ELF-1 (cell line): ENCODE results near the gene KIAA1671.

Experiments
- DNase-seq: peaks from one replicate; pipeline ENCODE4 v3.0.0-alpha.2; 2016; ENCODE audit warnings: low read depth, low spot score

KIAA1671 gene

DNA sequence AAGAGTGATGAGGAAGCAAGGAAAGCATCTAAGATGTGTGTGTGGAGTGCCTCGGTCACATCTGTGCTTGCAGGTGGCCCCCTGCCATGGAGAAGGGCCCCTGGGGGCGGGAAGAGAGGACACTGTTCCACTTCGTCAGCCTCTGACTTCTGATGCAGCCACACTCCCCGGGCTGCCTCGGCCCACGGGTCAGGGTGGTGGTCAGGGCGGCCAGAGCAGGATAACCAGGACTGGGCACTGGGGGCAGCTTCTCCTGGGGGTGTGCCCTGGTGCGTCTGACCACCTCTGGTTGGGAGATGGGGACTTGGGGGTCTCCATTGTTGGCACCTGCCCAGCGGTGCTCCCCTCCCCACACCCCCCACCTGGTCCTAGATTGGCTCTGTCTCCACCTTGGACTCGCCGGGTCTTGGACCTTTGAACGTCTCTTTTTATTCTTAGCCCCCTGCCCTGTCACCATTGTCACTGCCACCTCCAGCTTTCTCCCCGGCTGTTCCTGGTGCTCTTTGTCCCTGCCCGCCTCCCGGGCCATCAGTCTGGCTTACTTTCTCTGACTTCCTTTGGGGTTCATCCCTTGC is 114.4 kb downstream of the KIAA1671 start:
- no peak for DNase-seq

- no peak for DNase-seq
Measured at GRCh38 chr22:25067851-25068421, 115.4 kb downstream of the KIAA1671 start.

DNA sequence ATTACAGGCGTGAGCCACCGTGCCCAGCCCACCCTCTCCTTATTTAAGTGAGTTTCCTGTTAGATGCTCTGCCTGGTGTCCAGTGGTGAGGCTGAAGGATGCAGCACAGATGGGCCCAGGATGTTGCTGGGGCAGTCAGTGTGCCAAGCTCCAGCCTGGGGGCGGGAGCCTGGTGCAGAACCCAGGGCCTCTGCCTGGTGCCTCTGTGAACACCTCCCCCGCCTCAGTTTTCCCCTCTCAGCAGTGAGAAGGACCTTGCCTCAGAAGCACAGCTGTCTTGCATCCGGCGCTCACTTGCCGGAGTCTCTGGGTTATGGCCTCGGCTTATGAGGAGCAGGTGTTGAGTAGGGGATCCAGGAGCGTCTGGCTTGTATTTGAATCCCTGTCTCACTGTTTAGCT is 116.2 kb downstream of the KIAA1671 start:
- no peak for DNase-seq

DNA sequence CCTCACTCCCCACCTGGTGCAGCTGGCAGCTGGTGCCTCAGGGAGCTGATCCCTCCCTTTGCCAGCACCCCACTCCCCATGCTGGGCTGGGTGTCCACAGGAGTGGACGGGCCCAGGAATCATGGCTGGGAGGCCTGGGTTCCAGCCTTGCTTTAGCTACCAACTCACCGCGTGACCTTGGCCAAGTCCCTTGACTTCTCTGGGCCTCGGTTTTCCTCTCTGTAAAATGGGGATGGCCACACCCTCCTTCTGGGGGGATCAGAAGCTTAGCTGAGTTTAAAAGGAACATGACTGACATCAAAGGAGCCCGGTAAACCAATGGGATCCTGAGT is 116.9 kb downstream of the KIAA1671 start:
- no peak for DNase-seq

DNA sequence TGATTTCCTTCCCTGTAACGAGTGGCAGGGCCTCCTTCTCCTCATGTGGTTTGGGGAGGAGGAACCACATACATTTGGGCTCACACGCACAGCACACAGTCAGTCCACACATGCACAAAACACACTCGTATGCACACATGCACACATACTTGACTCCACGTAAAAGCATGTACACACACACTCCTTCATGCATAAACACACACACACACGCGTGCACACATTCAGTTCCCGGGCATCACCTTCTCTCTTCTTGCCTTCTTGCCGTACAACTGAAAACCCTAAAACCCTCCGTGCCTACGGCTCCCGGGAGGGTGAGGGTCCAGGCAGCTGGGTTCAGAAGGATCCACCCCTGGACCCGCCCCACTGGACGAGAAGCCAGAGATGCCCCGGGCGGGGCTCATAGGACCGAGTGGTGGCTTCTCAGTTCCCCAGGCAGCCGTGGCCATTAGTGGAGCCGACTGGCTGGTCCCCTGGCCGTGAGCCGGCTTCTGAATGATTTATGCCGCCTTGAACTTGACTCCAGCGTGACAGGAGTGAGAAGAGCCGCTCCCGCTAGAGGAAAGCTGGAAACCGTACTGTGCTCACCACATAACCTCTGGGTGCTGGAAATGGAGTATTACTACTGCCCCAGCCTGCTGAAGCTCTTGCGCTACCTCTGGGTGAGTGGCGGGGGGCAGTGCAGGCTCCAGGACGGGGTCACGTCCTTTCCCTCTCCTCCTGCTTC is 117.4 kb downstream of the KIAA1671 start:
- DNase-seq = no peak

- DNase-seq = no peak
Measured at GRCh38 chr22:25070956-25071355, 118.4 kb downstream of the KIAA1671 start.

- no peak for DNase-seq
Measured at GRCh38 chr22:25071720-25072119, 119.2 kb downstream of the KIAA1671 start.

- DNase-seq = peak; percentile 42
Measured at GRCh38 chr22:25072406-25072805, 119.9 kb downstream of the KIAA1671 start.

DNA sequence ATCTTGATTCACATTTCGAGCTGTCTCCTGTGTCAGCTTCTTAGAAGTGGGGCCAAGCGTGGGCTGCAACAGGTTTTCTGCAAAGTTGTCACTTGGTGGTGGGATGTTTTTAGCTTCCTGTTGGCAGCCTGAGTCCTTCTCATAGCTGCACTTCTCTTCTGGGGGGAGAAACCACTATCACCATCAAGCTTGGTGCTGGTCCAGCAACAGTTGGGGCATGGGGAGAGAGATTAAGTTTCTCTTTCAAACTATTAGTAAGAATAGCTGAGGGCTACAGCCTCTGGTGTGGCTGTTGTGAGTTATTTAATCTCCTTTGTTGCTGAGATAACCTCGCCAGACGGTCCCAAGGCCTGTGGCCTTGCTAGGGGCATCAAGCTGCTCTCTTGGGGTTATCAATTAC is 123.8 kb downstream of the KIAA1671 start:
- DNase-seq = no peak

DNA sequence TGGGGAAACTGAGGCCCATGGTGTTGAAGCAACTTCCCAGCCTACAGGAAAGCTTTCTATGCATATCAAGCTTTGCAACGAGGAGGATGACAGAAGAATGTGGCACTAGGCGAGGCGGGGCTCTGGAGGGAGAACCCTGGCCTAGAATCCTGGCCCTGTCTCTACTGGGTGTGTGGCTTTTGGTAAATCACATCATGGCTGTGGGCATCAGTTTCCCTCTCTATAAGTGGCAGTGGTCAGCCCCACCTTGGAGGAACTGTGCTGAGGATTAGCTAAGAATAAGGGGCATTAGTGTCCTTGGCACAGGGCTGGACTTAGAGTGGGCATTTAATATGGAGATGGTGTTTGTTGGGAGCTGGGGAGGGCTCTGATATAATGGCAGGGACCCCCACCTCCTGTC is 124.5 kb downstream of the KIAA1671 start:
- DNase-seq = no peak

- DNase-seq = no peak
Measured at GRCh38 chr22:25077964-25078363, 125.4 kb downstream of the KIAA1671 start.

- no peak for DNase-seq
Measured at GRCh38 chr22:25078591-25078990, 126.1 kb downstream of the KIAA1671 start.

DNA sequence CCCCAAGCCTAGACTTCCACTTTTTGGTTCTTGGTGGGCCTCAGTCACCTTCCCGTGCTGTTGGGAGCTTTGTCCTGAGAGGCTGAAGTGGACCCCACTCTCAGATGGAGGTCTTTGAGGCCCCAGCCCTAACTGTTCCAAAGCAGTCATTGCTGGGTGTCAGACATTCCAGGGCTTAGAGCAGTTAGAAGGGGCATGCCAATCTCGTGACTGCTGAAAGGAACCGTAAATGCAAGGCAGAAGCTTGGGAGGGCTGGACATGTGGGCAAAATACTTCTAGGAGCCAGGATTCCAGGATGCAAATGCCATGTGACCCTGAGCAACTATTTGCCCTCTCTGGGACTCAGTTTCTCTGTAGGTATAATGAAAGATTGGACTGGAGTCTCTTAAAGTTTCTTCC is 128.3 kb downstream of the KIAA1671 start:
- DNase-seq = no peak

- peak; percentile 50 for DNase-seq
Measured at GRCh38 chr22:25081409-25081824, 128.9 kb downstream of the KIAA1671 start.

- DNase-seq = no peak
Measured at GRCh38 chr22:25082096-25082495, 129.6 kb downstream of the KIAA1671 start.

DNA sequence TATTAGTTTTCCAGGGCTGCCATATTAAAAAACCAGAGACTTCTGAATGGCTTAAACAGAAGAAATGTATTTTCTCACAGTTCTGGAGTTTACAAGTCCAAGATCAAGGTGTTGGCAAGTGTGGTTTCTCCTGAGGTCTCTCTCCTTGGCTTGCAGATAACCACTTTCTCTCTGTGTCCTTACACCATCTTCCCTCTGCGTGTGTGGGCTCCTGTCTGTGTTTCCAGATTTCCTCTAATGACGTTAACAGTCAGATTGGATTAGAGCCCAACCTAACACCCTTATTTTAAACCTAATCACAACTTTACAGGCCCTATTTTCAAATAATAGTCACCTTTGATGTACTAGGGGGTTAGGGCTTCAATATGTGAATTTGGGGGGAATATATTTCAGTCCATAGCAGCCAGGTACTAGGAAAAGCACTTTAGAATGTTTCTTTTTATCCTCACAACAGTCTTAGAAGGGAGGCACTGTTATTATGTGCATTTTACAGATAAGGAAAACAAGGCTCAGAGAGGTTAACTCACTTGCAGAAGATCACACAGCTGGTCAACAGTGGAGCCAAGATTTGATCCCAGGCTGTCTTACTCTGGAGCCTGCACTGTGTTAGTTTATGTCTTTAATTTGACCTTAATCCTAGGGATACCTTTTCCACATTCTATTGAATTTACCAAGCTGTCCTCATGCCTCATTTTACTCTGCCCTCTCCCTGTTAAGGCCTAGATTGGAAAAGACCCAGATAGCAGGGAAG is 130.7 kb downstream of the KIAA1671 start:
- no peak for DNase-seq

GRCh38 chr22:25083807-25084200 is 131.3 kb downstream of the KIAA1671 start:
- DNase-seq = peak; percentile 77

- DNase-seq = no peak
Measured at GRCh38 chr22:25084405-25085107, 132.0 kb downstream of the KIAA1671 start.

DNA sequence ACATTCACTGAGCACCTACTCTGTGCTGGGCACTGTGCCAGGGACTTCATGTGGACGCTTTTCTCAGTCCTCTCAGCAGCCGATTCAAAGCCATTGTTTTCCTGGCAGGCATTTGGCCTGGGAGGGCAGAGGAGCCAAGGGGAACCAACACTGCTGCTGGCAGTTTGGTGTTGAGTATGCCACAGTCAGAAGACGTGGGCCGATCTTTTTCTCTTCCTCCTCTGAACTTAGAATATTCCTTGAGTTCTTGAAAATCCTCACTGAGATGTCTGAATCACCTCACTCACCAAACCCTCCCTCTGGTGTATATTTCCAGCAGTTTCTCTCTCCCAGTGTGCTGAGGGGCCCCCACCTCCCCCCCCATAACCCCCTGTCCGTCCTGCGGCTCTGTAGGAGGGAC is 132.6 kb downstream of the KIAA1671 start:
- no peak for DNase-seq

DNA sequence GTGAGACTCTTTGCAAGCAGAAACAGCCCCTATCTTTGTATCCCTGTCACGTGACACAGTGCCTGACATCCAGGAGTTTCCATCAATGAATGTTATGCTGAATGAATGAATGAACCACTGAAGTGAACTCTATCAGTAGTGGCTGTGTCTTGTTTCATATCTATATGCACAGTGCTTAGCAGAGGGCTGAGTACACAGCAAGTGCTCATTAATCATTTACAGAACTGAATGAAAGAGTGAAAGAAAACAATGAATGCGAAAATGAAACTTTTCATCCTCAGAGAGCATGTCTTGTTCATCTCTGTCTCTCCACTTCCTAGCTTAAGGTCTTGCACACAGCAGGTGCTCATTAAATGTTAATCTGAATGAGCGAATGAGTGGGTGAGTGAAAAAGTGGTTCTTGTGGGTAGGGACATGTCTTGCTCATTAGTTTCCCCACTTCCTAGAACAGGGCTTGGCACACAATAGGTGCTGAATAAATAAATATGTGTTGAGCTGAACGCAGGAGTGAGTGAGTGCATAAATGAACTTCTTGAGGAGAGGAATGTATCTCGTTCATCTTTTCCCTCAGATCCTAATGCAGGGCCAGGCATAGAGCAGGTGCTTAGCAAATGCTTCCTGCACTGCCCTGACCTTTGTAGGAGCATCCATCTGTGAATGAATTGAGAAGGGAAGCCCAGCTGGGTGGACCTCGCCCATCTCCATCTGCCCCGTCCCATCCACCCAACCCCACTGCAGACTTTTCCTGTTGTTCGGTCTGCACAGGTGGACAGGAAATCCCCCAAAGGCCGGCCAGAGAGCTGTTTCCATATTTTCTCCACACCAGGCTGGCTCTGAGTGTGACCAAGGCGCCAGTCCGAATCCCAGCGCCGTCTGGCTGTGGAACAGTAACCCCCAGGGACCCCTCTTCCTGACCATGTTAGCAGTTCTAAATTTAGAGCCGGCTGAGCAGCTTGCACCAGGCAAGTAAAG is 133.7 kb downstream of the KIAA1671 start:
- DNase-seq = no peak

DNA sequence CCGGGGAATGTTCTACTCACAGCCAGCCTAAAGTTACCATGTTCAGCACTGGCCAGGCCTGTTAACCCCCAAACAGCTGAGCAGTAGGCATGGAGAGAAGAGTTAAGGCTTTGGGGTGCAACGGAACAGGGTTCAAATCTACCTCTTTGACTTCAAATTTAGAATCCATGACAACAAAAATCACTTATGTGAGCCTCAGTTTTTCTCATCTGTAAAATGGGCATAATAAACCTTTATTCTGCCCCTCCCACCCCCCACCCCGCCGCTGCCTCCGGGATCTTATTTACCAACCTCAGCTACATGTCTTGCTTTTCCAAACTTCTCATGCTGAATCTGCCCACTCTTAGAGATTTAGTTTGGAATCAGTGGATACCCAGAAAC is 134.4 kb downstream of the KIAA1671 start:
- no peak for DNase-seq
